HG03280 (cell line): Measurements from ENCODE around the gene MOCOS.
"Not testable (repeated sequence)": the region's sequence is repeated elsewhere in the genome, so short reads cannot be mapped to it uniquely, and the experiment has no call there.

Experiments
- ATAC-seq: cut with Tn5 transposase; IDR thresholded peaks from one replicate; pipeline ENCODE4 v1.9.1; 2021; ENCODE audit warnings: mild to moderate bottlenecking, moderate library complexity; ENCODE audit not compliant: unreplicated experiment

MOCOS gene

DNA sequence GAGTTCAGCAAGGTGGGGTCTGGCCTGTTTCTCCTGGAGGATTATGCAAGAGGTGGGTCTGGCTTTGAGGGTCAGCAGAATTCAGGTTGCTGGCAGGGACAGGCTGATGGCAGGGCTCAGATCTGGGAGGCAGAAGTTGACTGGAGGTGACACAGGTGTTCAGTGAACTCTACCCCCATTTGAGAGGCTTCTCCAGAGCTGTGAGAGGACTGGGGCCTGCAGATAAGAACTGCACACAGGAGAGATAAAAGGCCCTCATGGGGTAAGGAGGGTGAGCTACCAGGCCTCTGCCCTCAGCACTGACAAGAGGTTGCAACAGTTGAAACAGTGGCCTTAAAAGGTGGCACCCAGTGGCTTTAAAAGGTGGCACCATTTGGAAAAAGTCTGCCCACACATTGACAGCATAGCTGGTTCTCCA lies 13.1 kb downstream of the MOCOS start:
- no peak for ATAC-seq

DNA sequence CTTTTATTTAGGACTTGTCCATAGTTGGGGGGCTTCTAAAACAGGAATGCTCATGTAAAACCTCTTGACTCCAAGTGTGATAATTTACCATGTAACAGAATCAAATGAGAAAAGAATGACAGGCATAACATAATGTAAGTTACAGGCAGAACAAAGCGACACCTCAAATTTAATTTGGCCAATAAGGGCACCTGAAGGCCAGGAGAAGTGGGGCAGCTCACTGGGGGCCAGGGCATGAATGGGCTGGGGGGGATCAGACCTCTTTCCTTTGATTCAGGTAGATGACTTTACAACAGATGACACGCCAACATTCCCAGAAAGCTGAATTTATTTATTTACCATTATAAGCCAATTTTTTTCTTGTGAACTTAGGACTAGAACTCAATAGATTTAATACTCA lies 14.5 kb downstream of the MOCOS start:
- ATAC-seq: no peak

DNA sequence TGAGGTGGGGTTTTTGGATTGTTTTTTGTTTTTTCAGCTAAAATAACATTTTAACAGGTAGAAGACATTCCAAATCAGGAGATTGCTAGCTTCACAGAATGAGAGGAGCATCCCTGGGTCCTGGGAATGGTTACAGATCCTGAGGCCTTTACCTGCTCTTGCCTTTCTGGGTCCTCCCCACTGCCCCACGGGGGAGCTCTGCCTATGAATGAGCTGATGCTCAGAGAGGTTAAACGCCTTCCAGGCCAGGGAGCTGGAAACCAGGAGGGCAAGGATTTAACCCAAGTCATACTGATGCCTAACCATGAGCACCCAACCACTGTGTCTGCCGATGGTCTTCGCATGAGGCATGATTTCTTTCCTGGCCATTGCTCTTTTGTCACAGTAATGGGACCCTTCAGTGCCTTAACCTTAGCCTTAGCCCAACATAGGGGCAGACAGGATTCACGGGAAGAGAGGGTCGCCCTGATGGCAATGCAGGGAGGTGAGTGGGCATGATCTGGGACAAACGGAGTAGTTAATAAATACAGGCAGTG lies 16.1 kb downstream of the MOCOS start:
- no peak for ATAC-seq

DNA sequence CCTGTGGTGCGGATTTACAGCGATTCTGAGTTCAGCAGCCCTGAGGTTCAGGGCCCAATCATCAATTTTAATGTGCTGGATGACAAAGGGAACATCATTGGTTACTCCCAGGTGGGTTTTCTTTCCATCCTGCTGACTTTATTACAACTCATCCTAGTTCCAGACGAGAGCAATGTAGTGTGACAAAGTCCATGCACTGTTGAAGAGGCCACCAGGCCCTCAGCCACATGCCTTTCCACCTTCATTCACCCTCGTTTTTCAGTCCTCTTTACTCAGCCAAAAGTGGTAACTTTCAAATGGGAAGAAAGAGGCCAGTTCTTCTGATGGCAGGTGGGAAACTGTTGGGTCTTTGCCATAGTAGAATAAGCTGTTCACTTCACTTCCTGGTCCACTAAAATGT lies 17.9 kb downstream of the MOCOS start:
- no peak for ATAC-seq

DNA sequence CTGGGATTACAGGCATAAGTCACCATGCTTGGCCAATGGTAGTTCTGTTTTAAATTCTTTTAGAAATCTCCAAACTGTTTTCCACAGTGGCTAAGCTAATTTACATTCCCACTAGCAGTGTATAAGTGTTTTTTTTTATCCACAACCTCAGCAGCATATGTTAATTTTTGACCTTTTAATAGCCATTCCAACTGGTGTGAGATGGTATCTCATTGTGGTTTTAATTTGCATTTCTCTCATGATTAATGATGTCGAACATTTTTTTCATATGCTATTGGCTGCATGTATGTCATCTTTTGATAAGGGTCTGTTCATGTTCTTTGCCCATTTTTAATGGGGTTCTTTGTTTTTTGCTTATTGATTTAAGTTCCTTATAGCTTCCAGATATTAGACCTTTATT lies 20.0 kb downstream of the MOCOS start:
- no peak for ATAC-seq

DNA sequence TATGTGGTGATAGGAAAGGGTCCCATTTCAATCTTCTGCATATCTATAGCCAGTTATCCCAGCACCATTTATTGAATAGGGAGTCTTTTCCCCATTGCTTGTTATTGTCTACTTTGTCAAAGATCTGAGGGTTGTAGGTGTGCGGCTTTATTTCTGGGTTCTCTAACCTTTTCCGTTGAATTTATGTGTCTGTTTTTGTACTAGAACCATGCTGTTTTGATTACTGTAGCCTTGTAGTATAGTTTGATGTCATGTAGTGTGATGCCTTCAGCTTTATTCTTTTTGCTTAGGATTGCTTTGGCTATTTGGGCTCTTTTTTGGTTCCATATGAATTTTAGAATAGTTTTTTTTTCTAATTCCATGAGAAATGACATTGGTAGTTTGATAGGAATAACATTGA lies 20.7 kb downstream of the MOCOS start:
- ATAC-seq: not testable (repeated sequence)

DNA sequence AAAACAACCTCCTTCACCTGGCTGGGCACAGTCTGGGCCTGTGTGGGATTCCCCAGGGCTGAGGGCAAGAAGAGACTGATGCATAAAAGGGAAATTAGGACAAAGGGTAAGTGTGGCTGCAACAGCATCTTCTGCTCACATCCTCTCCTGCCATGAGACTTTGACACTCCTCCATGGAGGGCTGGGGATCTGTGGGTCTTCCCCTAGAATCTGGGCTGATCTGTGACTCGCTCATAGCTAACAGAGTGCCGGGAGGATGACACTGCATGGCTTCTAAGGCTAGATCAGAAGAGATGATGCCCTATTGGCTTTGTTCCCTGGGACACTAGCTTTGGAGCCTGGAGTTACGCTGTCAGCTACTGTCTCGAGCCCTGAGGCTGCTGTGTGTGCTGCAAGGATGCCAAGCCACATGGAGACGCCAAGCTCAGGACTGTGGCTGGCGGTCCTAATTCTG lies 24.3 kb downstream of the MOCOS start:
- no peak for ATAC-seq

DNA sequence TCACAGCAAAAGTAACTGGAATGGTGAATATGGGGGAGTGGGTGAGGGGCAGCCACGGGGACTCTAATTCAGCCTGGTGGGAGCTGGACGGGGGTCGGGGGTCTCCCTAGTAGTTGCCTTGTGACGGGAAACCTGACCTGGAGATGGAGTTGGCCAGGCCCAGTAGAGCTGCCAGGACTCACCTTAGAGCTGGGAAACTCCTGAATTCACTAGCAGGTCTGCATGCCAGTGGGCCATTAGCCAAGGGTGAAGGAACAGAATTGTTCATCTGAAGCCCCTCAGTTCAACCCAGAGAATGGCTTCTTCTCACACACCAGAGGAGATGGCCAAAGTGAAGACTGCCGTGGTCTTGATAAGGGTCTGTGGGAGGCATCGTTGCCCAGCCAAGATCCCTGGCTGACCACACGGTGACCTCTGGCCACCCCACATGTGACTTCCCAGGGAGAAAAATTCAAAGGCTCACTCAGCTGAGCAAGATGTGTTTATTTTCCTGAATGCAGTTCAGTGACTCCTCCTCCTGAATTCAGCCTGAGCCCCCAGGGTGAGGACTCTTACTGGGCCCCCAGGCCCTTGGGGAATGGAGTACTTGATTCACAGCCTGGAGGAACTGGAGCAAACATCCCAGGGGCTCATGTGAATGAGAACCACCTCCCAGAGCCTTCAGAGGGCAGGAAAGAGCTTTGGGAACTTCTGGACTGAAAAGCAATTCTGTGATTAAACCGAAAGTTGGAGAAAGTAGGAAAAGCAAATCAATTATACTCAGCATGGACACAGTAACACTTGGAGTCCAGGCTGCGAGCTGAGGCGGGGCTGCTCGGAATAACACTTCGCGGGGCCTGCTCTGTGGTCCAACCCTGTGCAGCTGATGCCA lies 25.2 kb downstream of the MOCOS start:
- no peak for ATAC-seq

DNA sequence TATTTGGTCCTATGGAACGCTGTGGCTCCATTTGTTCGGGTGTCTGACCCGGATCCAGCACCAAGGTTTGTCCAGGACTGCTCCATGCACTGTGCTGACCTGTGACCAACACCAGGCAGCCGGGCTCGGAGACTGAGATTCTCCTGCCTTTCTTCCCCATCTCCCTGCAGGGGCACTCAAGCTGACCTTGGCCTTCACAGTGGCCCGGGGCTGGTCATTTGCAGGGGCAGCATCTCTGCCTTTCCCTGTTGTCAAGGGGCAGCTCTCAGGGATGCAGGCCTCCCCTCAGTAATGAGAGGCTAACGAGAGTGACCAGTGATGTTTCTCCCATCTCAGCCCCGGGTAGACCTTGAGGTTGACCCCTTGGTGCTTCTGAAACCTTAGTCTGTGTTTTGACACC lies 27.5 kb downstream of the MOCOS start:
- ATAC-seq: no peak

DNA sequence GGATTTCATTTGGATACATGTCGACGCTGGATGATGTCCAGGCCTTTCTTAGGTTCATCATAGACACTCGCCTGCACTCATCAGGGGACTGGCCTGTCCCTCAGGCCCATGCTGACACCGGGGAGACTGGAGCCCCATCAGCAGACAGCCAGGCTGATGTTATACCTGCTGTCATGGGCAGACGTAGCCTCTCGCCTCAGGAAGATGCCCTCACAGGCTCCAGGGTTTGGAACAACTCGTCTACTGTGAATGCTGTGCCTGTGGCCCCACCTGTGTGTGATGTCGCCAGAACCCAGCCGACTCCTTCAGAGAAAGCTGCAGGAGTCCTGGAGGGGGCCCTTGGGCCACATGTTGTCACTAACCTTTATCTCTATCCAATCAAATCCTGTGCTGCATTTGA lies 28.3 kb downstream of the MOCOS start:
- no peak for ATAC-seq

DNA sequence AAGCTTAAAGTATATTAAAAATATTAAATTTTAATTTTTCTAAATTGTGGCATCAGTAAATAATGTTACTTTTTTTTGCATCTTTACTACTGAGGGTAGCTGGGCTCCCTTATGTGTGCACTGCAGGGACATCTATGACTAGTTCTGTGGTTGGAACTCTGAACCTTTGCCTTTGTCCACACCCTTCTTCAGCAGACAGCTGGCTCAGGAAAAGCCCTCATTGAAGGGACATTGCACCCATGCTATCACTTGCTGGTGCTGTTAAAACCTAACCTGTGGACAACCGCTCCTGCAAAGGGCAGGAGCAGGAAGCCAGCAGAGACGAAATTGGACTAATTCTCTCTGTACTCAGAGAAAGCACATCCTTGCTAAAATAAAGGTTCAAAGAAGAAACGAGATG lies 30.1 kb downstream of the MOCOS start:
- no peak for ATAC-seq

DNA sequence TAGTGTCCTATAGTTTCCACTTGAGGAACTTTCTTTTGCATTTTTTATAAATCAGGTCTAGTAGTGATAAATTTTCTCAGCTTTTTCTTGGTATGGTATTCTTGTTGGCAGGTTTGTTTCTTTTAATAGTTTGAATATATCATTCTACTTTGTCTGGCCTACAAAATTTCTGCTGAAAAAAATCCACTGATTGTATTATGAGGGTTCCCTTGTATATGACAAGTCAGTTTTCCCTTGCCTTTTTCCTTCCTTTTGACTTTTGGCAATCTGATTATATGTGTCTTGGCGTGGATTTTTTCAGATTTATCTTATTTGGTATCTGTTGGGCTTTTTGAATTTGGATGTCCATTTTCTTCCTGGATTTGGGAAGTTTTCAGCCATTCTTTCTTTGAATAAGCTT lies 41.9 kb downstream of the MOCOS start:
- ATAC-seq: no peak

DNA sequence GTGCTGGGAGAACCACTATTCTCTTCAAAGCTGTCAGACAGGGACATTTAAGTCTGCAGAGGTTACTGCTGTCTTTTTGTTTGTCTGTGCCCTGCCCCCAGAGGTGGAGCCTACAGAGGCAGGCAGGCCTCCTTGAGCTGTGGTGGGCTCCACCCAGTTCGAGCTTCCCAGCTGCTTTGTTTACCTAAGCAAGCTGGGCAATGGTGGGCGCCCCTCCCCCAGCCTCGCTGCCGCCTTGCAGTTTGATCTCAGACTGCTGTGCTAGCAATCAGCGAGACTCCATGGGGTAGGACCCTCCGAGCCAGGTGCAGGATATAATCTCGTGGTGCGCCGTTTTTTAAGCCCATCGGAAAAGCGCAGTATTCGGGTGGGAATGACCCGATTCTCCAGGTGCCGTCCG lies 53.2 kb downstream of the MOCOS start:
- not testable (repeated sequence) for ATAC-seq

DNA sequence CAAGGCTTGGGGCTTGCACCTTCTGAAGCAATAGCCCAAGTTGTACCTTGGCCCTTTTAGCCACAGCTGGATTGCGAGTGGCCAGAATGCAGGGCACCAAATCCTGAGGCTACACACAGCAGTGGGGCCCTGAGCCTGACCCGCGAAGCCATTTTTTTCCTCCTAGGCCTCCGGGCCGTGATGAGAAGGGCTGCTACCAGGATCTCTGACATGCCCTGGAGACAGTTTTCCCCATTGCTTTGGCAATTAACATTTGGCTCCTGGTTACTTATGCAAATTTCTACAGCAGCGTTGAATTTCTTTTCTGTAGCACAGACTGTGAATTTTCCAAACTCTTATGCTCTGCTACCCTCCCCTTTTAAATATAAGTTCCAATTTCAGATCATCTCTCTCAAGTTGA lies 54.5 kb downstream of the MOCOS start:
- no peak for ATAC-seq

DNA sequence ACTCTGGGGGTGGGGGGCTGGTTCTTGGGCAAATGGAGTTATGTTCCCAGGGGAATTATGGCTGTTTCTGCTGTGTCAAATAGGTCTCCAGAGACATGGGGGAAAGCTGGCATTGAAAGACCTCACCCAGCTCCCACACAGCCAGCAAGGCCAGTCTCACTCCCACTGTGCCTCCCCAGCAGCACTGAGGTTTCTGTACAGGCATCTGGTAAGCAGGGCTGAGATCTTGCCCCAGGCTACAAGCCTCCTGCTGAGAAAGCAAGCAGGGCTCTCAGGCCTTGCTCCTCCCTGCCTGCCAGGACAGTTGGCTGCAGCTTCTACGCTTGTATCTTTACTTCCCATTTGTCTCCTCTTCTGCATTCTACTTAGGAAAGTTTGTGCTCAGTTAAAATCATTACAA lies 59.7 kb downstream of the MOCOS start:
- no peak for ATAC-seq

DNA sequence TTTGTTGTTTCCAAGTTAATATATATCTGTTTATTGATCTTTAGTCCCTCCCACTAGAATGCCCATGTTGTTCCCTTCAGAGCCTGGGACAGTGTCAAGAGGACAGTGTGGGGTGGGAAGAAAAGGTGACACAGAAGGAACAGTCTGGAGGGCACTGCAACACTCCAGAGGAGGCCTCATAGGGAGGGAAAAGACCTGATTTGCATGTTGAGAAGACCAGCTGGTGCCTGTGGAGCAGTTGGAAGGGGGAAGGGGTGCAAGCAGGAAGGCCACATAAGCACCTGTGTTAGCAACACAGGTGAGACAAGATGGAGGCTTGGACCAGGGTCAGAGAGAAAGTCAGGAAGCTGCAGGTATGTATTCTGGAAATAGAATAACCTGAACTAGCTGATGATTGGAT lies 62.1 kb downstream of the MOCOS start:
- no peak for ATAC-seq

DNA sequence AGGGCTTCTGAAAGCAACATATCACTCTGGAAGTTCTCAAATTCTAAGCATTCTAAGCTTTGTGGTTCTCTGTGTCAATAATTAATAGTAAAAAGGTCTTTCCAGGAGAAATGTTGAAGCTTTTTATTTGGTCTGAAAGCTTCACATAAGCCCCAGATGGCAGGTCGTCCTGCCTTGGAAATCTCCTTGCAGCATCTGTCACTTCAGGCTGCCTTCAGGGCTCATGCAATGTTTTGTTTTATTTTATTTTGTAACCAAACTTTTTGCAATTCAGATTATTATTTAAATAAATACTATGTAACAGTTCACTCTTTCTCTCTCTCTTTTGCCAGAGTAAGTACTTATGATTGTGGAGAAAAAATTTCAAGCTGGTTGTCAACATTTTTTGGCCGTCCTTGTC lies 63.5 kb downstream of the MOCOS start:
- no peak for ATAC-seq

DNA sequence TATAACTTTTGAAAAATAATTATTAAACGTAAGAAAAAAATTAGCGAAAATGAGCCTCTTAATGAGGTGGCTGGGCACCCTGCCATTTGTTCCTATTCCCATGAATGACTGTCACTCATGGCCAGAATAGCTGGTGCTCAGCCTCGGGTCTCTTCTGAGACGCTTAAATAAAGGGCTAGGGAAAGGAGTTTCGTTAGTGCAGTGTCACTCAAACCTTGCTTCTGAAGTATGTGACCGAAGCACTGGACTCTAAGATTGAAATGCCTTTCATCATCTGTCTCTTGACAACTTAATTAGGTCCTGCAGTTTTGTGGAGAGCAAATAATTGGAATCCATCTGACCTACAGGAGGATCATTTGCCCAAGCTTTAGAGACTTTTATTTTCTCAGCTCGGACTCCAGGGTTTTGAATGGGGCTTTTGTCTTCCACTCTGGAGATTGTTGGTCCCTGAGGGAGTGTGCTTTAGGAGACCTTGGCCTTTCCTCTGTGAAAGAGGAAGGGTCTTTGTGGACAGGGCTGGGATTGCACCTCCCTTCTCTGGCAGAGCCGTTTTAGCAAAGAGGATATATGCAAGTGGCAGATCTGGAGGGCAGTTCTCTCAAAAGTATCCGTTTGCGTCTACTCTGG lies 67.9 kb downstream of the MOCOS start:
- ATAC-seq: no peak

DNA sequence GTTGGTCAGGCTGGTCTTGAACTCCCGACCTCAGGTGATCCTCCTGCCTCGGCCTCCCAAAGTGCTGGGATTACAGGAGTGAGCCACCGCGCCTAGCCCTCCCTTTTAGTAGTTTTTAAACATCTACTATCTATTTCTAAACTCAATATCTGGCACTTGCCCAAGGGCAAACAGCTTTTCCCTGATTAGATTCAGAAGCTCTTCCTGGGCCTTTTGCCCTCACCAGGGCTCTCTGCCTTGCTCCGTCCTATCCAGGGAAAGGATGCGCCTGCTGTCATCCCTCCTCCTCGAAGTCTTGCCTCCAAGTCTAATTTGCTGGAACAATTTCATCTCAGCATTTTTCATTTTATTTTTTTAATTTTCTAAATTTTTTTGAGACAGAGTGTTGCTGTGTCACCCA lies 68.8 kb downstream of the MOCOS start:
- no peak for ATAC-seq

DNA sequence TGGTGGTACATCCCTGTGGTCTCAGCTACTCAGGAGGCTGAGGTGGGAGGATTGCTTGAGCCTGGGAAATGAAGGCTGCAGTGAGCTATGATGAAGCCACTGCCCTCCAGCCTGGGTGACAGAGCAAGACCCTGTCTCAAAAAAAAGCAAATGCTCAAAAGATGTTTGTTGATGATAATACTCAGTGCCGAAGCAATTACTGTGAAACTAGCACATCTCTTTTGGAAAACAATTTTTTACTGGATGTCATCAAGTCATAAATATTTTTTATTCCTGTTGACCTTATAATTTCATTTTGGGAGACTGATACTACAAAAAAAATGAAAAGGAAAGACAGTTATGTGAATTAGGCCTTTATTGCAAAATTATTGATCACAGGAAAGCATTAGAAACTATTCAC lies 75.7 kb downstream of the MOCOS start:
- no peak for ATAC-seq

DNA sequence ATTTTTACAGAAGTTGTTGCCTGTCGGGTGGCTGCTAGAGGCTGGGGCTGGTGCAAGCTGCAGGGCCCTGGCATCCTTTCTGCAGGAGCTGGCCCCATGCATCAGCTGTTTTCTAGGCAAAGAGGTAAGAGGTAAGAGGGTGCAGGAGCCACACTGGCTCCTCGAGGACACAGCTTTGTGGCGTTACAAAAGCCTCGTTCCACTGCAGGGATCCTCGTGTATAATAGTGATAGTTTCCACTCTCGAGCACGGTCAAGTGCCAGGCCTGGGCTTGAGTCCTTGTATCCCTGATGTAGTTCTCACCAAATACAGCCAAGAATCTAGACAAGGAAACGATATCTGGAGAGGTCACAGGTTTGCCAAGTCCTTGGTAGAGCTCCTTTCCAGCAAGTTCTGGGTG lies 77.0 kb downstream of the MOCOS start:
- ATAC-seq: no peak

DNA sequence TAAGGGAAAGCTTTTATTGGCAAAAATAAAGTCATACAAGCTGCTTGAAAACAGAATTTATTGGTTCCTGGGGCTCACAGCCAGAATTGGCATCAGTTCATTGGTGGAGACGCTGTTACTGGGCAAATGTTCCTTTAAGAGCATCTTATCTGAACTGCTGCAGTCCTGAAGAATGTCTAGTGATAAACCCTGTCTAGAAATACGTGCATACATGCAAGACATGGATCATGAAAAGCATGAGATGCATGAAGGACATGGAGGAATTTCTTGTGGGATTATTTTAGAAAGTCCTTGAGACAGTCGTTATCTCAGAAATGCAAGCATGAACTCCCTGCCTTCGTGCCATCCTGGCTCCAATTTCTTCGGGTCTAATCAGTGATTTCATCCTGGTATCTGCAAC lies 77.7 kb downstream of the MOCOS start:
- ATAC-seq: no peak
